Activated CD4-positive, alpha-beta T cell treated with anti-CD3 and anti-CD28 coated beads, Interleukin-2, Interleukin-4, amounts not matched to agents 100 ng/mL and 50 ng/mL, durations not matched to agents 16 hours and 8 hours (primary cell): ENCODE results near the gene PLD6.
"Not testable (repeated sequence)": the region's sequence is repeated elsewhere in the genome, so short reads cannot be mapped to it uniquely, and the experiment has no call there.

Source experiments
- DNase-seq: peaks from one replicate; pipeline ENCODE4 v3.0.0-alpha.2; 2020; ENCODE audit warnings: low spot score

Gene PLD6

GRCh38 chr17:17198281-17198680 lies 7.9 kb downstream of the PLD6 start:
- no peak for DNase-seq

- DNase-seq = no peak
These were observed 9.4 kb downstream of the PLD6 start for GRCh38 chr17:17196776-17197175.

- not testable (repeated sequence) for DNase-seq
These were observed 10.7 kb downstream of the PLD6 start for GRCh38 chr17:17195466-17195865.

GRCh38 chr17:17191961-17192381 lies 14.2 kb downstream of the PLD6 start:
- no peak for DNase-seq

DNA sequence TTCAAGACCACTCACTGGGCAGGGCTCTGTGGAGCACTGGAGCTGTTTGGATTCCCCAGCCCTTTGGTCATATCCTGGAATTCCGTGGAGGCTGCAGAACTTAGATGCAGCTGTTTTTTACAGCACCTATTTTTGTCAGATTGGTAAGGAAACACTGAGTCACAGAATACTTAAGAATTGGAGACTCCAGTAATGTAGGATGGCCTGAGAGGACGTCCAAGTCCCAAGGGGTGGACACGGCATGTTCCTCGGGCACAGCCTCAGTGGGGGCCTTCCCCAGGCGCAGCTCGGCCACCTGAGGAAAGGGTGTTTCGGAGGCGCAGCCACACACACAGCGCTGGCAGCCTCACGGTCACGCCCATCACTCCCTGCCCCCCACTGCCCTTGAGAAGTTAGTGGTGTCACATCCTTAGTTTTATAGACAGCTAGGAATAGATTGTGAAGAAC lies 14.8 kb downstream of the PLD6 start:
- no peak for DNase-seq

- DNase-seq = no peak
These were observed 15.9 kb downstream of the PLD6 start for GRCh38 chr17:17190188-17190587.

DNA sequence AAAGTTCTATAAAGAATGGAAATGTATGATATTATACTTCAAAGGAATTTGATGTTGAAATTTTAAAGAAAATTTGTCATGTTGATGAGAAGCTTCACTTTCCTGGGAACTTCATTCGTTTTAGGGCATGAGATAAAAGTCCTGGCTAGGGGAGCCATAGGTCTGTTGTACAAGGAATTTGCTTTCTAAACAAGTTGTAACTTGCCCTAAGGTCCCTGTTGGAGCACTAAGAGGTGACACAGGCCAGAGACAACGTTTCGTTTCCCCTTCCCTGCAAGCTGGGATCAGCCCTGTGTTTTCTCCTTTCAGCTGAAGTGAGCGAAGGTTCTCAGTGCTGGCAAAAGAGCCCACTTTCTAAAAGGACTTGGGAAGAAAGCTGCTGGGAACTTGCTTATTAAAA lies 16.6 kb downstream of the PLD6 start:
- no peak for DNase-seq

DNA sequence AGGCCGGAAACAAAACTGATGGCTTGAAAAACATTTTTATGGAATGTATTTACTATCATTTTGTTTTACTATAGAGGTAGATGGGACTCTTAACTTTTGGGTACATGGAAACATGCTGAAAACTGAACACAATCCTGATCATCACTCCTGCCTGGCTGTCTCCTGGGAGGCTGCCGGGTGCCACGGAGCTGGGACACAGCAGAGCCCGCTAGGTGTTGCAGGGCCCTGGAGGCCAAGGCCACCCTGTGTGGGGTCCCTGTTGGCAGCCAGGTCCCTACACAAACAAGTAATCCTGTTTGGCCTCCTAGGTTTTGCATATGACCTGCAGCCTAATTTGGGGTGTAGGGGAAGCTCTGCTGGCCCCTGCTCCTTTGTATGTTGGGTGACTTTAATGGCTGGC lies 17.5 kb downstream of the PLD6 start:
- DNase-seq = no peak

DNA sequence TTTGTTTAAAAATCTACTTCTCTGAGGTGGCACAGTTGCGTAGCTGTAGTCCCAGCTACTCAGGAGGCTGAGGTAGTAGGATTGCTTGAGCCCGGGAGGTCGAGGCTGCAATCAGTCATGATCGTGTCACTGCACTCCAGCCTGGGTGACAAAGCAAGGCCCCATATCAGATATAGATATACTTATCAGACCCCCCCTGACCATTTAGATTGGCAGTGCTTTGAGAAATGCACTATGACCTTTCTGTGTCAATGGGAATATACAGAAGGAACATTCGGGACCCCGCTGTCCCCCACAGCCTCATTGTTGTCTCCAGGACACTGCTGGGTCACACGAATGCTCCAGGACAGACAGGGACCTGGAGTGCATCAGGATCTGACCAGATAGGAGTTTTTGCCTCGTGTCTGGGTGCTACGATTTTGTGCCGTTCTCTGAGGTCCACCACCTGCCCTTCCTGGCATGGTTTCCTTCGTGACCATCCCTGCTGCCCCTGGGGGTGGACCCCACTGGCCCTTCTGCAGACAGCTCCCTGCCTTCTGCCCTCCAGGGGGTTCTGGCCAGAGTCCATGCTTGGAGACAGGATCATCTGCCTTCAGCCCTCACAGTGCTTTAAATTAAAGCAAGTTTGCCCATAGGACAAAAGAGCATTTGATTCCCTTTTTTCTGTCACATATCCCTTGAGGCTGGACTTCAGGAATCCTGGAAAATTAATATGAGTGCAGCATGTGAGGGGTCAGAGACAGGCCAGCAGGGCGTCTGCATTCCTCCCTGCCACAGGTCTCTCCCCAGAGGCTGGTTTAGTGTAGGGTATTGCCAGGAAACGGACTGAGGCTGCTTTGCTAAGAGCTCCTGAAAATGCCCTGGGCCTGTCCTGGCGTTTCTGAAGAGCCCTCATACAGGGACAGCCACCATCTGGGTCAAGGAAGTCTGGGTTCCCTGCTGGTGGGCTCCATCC lies 19.3 kb downstream of the PLD6 start:
- no peak for DNase-seq

DNA sequence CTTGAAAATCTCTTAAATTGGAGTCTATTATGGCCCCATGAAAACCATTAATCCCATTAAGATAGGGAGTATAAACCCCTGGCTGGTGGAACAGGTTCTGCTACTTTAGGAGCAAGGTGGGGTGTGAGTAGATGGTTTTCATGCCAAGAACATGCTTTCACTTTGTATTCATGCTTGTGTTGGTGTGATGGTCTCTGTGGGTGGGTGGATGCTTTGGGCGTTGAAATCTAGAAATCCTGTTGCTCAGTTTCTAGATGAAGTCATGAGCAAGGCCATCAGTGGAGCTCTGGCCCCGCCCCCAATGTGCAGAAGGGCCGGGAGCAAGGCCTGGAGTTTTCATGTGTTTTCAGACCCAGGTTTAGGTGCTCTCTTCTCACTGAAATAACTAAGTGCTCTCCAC lies 20.1 kb downstream of the PLD6 start:
- peak; percentile 71 for DNase-seq

DNA sequence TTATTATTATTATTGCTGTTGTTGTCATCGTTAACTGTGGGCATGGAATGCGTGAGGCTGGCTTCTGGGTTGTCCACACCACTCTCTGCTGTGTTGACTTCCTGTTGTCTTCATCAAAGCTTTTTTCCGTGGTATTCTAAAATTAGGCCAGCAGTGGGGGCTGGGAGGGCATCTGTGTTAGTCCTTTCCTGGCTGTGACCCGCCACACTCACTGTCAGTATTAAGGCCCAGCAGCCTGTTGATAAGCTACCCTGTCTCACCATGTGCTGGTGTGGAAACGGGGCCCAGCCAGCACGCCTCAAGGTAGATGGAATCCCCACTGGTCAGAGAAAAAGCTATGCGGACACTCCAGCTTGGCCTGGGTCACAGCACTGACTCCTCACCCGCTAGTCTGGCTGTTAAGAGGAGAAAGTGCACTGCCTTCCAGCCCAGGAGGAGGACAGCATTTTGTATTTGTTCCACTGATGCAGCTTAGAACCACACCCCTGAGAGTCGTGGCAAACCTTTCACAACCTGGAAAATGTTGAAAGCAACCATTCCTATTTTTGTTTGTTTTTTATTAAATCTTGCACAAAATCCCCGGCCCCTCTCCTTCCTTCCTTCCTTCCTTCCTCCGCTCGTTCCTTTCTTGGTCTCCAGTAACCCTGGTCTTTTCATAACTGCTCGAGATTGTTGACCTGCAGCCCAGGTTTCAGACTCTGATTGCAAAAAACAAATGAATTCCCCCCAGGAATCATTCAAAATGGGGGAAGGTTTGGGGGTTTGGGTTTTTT lies 21.0 kb downstream of the PLD6 start:
- DNase-seq = not testable (repeated sequence)

DNA sequence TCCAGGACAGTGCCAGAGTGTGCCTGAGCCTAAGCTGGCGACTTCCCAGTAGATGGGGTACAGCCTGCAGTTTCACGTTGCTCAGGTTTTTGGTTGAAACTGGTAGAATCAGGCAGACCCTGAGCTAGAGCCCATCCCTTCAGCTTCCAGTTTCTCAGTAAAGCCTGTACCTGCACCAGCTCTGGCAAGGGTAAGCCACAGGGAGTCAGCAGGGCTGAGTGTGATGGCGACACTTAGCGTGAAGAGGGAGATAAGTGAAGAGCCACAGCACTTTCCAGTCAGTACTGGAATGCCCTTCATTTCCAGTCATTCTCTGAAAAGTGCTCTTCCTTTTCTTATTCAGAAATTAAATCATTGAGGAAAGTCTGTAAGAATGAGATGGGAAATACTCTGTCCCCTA lies 22.4 kb downstream of the PLD6 start:
- DNase-seq = no peak

- no peak for DNase-seq
These were observed 23.5 kb downstream of the PLD6 start for GRCh38 chr17:17182598-17183136.

DNA sequence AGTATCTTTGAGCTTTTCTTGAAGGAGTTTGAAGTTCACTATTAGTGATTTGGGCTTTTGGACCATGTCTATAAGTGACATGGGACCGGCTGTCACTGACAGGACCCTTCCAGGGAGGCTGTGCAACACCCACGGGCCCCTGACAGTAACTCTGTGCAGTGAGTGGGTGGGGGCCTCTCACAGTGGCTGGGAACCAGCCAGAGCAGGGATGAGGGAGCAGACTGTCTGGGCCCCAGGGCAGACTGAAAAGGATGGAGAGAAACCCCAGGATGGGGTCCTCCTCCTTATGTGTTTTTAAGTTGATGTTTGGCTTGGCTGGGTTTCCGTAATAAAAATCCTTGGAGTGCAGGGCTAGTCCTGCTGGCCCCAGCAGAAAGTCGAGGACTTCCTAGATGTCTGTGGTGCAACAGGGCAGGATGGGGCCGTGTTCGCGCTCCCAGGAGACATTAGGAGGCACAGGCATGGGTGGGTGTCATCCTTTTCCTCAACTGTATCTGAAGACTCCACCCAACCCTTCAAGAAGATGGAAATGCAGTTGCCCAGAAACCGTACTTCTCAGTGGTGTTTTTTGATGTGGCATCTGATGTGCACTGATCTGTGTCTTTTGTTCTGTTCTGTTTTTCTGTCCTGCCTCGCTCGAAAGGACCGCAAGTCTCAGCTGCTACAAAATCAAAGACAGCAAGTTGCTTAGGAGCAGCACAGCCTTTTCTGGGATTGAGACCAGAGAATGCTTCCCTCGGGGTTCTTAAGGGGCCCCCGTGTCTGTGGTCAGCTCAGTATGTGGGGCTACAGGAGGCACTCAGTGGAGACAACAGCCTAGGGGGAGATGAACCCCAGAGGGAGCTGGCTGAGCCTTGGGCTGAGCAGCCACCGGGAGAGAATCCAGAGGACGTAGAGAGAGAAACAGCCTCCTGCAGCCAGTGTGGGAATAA lies 24.2 kb downstream of the PLD6 start:
- DNase-seq = peak; percentile 44

DNA sequence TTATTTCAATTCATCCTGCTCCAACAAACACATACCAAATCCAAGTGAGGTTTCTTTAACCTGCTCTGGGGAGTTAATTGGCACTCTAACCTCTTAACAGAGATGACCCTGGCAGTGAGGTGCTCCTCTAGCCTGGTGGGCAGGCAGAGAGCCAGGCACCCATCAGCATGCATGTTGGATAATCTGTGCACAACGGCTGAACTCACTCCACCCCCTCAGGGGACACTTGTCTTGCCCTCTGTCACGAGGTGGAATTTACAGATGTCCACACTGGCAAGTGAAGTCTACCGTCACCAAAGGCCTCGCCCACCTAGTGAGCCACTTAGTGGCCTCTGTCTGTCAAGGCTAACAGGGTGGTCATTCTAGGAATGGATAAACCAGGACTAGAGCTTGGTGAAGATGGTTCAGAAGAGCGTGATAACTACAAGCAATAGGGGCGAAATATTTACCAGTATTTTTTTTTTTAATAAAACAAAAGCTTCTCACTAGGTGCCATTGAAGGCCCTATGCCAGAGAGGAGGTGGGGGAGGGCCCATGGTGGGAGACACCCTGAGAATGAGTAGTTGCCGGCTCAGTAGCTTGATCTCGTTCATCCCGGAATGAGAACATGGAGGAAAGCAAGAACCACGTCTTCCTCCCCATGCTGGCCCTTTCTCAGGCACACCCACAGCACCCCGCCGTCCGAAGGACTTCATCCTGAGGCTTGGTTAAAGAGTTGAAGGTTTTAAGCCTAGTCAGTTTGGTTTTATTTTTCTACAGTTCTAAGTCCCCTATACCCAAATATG lies 25.2 kb downstream of the PLD6 start:
- DNase-seq = no peak

- no peak for DNase-seq
These were observed 26.0 kb downstream of the PLD6 start for GRCh38 chr17:17180141-17180603.

- peak; percentile 71 for DNase-seq
These were observed 26.7 kb downstream of the PLD6 start for GRCh38 chr17:17179371-17179827.

DNA sequence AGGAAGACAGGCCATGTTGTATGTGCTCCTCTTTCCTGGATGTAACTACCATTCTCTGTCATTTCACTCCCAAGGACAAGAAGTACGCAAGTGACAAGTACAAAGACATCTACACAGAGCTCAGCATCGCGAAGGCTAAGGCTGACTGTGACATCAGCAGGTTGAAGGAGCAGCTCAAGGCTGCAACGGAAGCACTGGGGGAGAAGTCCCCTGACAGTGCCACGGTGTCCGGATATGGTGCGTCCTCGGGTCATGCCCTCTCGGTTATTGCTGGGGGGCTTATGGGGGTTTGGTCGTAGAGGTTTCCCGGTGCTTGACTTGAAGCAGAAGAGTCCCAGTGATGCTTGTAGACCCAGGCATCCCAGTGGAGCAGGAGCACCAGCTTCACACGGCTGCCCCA lies 29.0 kb downstream of the PLD6 start:
- DNase-seq = no peak

DNA sequence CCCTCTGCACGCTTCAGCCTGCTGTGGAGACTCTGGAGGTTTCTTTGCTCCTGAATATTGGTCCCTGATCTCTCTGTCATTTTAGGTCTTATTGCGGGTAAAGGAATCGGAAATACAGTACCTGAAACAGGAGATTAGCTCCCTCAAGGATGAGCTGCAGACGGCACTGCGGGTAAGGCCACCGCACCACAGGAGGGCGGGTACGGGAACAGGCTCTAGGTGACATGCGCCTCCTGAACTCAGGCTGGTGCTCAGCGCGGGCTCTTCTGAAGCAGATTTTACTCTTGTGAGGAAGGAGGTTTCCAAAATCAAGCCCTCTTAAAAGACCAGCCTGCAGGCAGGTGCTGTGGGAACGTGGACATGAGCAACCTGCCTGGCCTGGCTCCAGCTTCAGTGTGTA lies 29.8 kb downstream of the PLD6 start:
- no peak for DNase-seq

GRCh38 chr17:17175917-17176316 lies 30.2 kb downstream of the PLD6 start:
- DNase-seq = no peak

GRCh38 chr17:17175340-17175739 lies 30.8 kb downstream of the PLD6 start:
- DNase-seq = no peak
